HEK293T (cell line): ENCODE results near the gene TOMM22.

Experiments used
- CTBP1 ChIP-seq: fragments of 450-650 bp; IDR thresholded peaks from 2 replicates; pipeline ENCODE4 v1.6.1; 2016; ENCODE audit warnings: borderline replicate concordance
- ELF4 ChIP-seq: fragments of 450-650 bp; IDR thresholded peaks from 2 replicates; pipeline ENCODE4 v1.6.1; 2017; ENCODE audit warnings: antibody characterized with exemption
- FOXA1 ChIP-seq: fragments of 450-650 bp; IDR thresholded peaks from 2 replicates; pipeline ENCODE4 v1.6.1; 2016; ENCODE audit warnings: mild to moderate bottlenecking
- FOXK2 ChIP-seq: fragments of 450-650 bp; IDR thresholded peaks from 2 replicates; pipeline ENCODE4 v1.6.1; 2016; ENCODE audit warnings: mild to moderate bottlenecking
- FOXM1 ChIP-seq: fragments of 450-650 bp; IDR thresholded peaks from 2 replicates; pipeline ENCODE4 v1.6.1; 2017; ENCODE audit warnings: mild to moderate bottlenecking, borderline replicate concordance
- L3MBTL2 ChIP-seq: fragments of 450-650 bp; conservative IDR thresholded peaks from 2 replicates; pipeline ENCODE4 v1.6.1; 2016; ENCODE audit warnings: mild to moderate bottlenecking
- SP1 ChIP-seq: fragments of 450-650 bp; IDR thresholded peaks from 2 replicates; pipeline ENCODE4 v1.6.1; 2017
- TARDBP ChIP-seq: fragments of 450-650 bp; IDR thresholded peaks from 2 replicates; pipeline ENCODE4 v1.6.1; 2016

DNA sequence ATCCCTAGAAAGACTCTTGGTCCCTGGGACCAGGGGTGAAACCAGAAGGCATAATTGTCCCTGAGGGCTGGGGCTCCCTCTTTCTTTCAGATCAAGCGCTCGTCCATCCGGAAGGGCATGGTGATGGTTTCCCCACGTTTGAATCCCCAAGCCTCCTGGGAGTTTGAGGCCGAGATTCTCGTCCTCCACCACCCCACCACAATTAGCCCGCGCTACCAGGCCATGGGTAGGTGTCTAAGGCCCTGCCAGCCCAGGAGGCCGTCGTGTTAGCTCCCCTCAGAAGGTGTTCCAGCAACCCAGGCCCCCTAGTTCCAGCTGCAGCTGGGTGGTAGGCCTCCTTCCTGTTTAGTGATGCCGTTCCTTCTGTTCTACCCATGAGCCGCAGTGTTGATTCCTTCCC lies 45.4 kb downstream of the TOMM22 start:
- no peak for TF ChIP-seq CTBP1
- TF ChIP-seq L3MBTL2 = no peak
- TF ChIP-seq FOXA1 = no peak
- no peak for TF ChIP-seq SP1
- no peak for TF ChIP-seq FOXK2
- no peak for TF ChIP-seq FOXM1
- TF ChIP-seq TARDBP = no peak
- no peak for TF ChIP-seq ELF4
